Measurements from ENCODE around the gene RTL10.

The RTL10 gene

GRCh38 chr22:19882446-19883381 lies 28.0 kb upstream of the RTL10 start:
- TF ChIP-seq CTCF (IDR thresholded peaks at IDR 0.05; ENCODE audit: low read length), result no peak
- TF ChIP-seq EZH2 (optimal IDR thresholded peaks at IDR 0.05; ENCODE audit: low read depth, low read length), result no peak
- no peak for TF ChIP-seq EZH2phosphoT487 (IDR thresholded peaks at IDR 0.05; ENCODE audit: low read length)
- Histone ChIP-seq H3K4me3 (ENCODE audit: low read length) (no peak overlapping the region), H3K79me2 (ENCODE audit: low read length) (no peaks in the 10 kb centered on the region), H3K36me3 (replicated peaks; ENCODE audit: insufficient read depth, low read length) (no peaks in the 10 kb centered on the region), H3K27me3 (replicated peaks; ENCODE audit: insufficient read depth, low read length) (no peaks in the 10 kb centered on the region), H3K4me2 (ENCODE audit: low read depth, low read length) (no peak overlapping the region), H2AFZ (ENCODE audit: low read length) (no peak overlapping the region), H3K4me1 (ENCODE audit: low read length) (no peaks in the 10 kb centered on the region), H3K9me2 (replicated peaks; ENCODE audit: insufficient read depth, low read length) (no peaks in the 10 kb centered on the region), H4K20me1 (ENCODE audit: insufficient read depth, low read length) (no peaks in the 10 kb centered on the region), H3K27ac (ENCODE audit: low read length) (no peak overlapping the region), H3K9me3 (replicated peaks; ENCODE audit: insufficient read depth, low read length) (no peaks in the 10 kb centered on the region), H3F3A (ENCODE audit: insufficient read depth, low read length) (no peaks in the 10 kb centered on the region), H3K9ac (ENCODE audit: low read length) (no peak overlapping the region)
- DNase-seq, result no peak

DNA sequence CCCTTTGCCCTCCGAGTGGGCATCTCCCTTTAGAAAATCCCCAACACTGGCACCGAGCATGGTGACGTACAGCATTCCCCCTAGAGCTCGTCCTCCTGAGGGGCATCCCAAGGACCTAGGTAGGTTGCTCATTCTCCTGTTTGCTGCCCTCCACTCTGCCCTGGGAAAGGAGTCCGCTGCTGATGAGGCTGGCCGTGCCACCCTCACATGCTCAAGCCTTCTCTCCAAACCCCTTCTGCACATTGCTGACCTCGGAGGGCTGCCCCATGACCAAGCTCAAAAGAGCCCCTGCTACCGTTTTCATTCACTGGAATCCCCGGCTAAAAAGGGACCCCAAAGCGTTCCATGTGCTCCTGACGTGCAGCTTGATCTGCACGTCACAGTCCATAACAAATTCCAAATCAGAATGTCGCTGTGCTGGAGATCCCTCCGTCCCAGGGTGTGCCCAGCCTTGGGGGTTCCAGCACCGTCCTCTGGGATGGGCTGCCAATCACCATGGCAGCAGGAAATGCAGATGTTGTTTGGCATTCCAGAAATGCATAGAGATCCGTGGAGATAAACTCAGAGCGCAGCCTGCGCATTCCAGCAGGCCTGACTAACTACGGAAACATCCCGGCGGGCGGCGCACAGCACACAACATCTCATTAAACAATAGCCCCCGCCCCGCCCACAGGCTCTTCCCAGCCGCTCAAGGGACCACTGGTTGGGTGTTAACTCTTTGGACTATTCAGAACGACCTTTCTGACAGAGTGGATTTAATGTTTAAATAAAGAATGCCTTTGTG lies 26.3 kb upstream of the RTL10 start:
- Histone ChIP-seq H3K9ac (ENCODE audit: low read length) (no peak overlapping the region), H3K27ac (ENCODE audit: low read length) (no peak overlapping the region), H3K4me2 (ENCODE audit: low read depth, low read length) (no peak overlapping the region), H3K9me2 (replicated peaks; ENCODE audit: insufficient read depth, low read length) (no peaks in the 10 kb centered on the region), H3K79me2 (ENCODE audit: low read length) (no peaks in the 10 kb centered on the region), H3F3A (ENCODE audit: insufficient read depth, low read length) (no peaks in the 10 kb centered on the region), H3K36me3 (replicated peaks; ENCODE audit: insufficient read depth, low read length) (no peaks in the 10 kb centered on the region), H3K4me1 (ENCODE audit: low read length) (no peaks in the 10 kb centered on the region), H3K9me3 (replicated peaks; ENCODE audit: insufficient read depth, low read length) (no peaks in the 10 kb centered on the region), H3K4me3 (ENCODE audit: low read length) (no peak overlapping the region), H2AFZ (ENCODE audit: low read length) (no peak overlapping the region), H3K27me3 (replicated peaks; ENCODE audit: insufficient read depth, low read length) (no peaks in the 10 kb centered on the region), H4K20me1 (ENCODE audit: insufficient read depth, low read length) (no peaks in the 10 kb centered on the region)
- TF ChIP-seq CTCF (IDR thresholded peaks at IDR 0.05; ENCODE audit: low read length), result no peak
- no peak for TF ChIP-seq EZH2phosphoT487 (IDR thresholded peaks at IDR 0.05; ENCODE audit: low read length)
- no peak for TF ChIP-seq EZH2 (optimal IDR thresholded peaks at IDR 0.05; ENCODE audit: low read depth, low read length)
- DNase-seq, result no peak

DNA sequence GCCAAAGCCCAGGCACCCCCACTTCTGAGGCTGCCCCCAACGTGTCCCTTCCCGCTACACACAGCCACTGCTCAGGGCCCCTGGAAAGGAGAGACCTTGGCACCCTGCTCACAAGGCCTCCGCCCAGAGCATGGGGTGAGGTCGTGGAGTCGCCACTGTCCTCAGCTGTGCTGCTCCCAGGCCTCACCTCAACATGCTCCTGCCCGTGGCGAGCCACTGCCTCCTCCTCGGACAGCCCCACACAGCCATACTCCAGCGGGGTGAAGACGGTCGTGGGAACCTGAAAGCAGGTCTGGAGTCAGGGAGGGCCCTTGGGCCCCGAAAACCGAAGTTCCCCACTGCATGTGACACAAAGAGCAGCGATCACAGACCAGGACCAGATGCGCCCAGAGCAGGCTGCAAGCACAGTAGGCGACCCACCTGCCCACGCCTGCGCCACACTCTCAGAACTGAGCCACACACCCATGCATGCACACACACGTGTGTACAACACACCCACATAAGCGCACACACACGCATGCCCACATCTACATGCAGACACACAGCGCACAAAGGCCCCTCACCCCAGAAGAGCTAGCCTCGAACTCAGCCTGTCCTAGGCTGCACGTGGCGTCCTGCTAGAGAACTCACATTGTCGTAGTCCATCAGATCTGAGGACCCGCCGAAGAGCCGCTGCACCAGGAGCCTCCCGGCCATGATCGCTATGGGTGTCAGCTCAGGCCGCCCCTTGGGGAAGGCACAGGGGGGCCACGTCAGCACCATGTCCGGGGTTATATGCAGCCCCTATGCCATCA lies 25.5 kb upstream of the RTL10 start:
- Histone ChIP-seq H3K9me2 (replicated peaks; ENCODE audit: insufficient read depth, low read length) (no peaks in the 10 kb centered on the region), H3K4me1 (ENCODE audit: low read length) (no peaks in the 10 kb centered on the region), H3K27me3 (replicated peaks; ENCODE audit: insufficient read depth, low read length) (no peaks in the 10 kb centered on the region), H3K9ac (ENCODE audit: low read length) (no peak overlapping the region), H3K36me3 (replicated peaks; ENCODE audit: insufficient read depth, low read length) (no peaks in the 10 kb centered on the region), H2AFZ (ENCODE audit: low read length) (no peak overlapping the region), H3K27ac (ENCODE audit: low read length) (no peak overlapping the region), H3K79me2 (ENCODE audit: low read length) (no peaks in the 10 kb centered on the region), H3K4me3 (ENCODE audit: low read length) (no peak overlapping the region), H3F3A (ENCODE audit: insufficient read depth, low read length) (no peaks in the 10 kb centered on the region), H4K20me1 (ENCODE audit: insufficient read depth, low read length) (no peaks in the 10 kb centered on the region), H3K4me2 (ENCODE audit: low read depth, low read length) (no peak overlapping the region), H3K9me3 (replicated peaks; ENCODE audit: insufficient read depth, low read length) (no peaks in the 10 kb centered on the region)
- no peak for DNase-seq
- no peak for TF ChIP-seq CTCF (IDR thresholded peaks at IDR 0.05; ENCODE audit: low read length)
- TF ChIP-seq EZH2 (optimal IDR thresholded peaks at IDR 0.05; ENCODE audit: low read depth, low read length), result no peak

Data from MM.1S (cell line).